ENCODE measurements around the gene ABHD5. TPM values are rescaled to one million over a fixed set of nuclear protein-coding genes. Genes with fewer than 3 reads are reported as not detected.
A peak's percentile ranks its signal among the peaks of the same experiment; 100 is the strongest.

The ABHD5 gene
- total RNA-seq, 1 donor from 2014 or later, result 59.2 TPM

DNA sequence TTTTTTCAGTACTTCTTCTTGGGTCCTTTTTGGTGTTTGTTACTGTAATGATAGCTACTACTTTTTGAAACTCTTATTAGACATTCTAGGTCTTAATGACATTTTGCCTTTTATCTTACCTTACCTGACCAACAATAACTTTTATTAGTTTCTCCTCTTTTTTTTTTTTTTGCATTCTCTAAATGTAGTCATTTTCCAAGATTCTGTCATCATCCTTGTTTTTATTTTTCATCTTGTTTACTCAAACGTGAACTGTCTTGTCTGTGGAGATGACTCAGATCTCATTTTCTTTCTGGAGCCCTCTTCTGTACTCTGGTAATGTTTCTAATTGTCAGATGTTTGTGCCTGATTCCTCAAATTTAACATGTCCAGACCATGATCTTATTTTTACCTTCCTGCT is 2.9 kb downstream of the ABHD5 start:
- DNase-seq (no peak), ATAC-seq (no peak)
- Histone ChIP-seq H3K27me3 (ENCODE audit: low read depth) (no peaks in the 10 kb centered on the region), H3K9me3 (no peaks in the 10 kb centered on the region), H3K27ac (no peak overlapping the region), H3K4me1 (peaks cover 59% of the 10 kb centered on the region), H3K36me3 (no peaks in the 10 kb centered on the region), H3K4me3 (no peak overlapping the region)
- intact Hi-C loops (cut with DNase I), result no loop called here
- TF ChIP-seq, protein P1, sequence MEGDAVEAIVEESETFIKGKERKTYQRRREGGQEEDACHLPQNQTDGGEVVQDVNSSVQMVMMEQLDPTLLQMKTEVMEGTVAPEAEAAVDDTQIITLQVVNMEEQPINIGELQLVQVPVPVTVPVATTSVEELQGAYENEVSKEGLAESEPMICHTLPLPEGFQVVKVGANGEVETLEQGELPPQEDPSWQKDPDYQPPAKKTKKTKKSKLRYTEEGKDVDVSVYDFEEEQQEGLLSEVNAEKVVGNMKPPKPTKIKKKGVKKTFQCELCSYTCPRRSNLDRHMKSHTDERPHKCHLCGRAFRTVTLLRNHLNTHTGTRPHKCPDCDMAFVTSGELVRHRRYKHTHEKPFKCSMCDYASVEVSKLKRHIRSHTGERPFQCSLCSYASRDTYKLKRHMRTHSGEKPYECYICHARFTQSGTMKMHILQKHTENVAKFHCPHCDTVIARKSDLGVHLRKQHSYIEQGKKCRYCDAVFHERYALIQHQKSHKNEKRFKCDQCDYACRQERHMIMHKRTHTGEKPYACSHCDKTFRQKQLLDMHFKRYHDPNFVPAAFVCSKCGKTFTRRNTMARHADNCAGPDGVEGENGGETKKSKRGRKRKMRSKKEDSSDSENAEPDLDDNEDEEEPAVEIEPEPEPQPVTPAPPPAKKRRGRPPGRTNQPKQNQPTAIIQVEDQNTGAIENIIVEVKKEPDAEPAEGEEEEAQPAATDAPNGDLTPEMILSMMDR (IDR thresholded peaks at IDR 0.05), result no peak

DNA sequence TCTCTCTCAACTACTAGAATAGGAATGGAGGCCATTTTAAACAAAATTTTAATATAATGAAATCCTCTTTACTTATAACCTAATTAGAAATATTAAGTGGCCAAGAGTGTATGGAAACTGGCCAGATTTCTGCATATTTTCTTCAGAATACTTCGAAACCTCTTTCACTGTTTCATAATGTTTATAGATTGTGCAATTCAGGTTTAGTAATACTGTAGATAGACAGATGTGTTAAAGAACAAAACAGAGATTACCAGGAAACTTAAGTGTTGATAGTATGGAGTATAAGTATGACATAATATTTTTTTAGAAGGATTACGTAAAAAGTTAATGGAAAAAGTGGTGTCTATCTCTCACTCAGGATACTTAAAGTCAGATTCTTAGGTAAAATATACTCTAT is 4.7 kb downstream of the ABHD5 start:
- Histone ChIP-seq H3K4me1 (peaks cover 53% of the 10 kb centered on the region), H3K36me3 (peaks cover 8% of the 10 kb centered on the region), H3K9me3 (no peaks in the 10 kb centered on the region), H3K27ac (peak overlapping the region; percentile 55), H3K27me3 (ENCODE audit: low read depth) (no peaks in the 10 kb centered on the region), H3K4me3 (no peak overlapping the region)
- DNase-seq (no peak), ATAC-seq (no peak)
- TF ChIP-seq, protein P1 (IDR thresholded peaks at IDR 0.05), result no peak
- intact Hi-C loops (cut with DNase I), result no loop called here

DNA sequence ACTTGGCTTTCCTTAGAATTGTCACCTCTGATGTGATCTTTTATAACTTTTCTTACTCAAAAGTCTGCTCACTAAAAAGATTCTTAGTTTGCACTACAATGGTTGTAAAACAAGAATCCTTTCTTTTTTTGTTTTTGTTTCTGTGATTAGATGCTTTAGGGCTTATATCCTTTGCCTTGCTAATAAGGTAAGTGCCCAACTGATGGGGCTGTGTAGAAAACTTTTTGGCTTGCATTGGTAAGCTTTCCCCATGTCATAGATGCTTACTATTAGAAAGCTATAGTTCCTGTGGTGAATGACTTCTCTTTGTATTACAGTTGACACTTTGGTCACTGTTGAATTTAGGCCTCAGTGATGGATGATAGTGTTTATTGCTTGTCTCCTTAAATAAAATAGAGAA is 5.1 kb downstream of the ABHD5 start:
- peaks cover 8% of the 10 kb centered on the region for H3K36me3 ChIP-seq
- intact Hi-C loops (cut with DNase I), result no loop called here
- H3K4me1 ChIP-seq, result peaks cover 52% of the 10 kb centered on the region
- no peaks in the 10 kb centered on the region for H3K27me3 ChIP-seq (ENCODE audit: low read depth)
- no peak overlapping the region for H3K4me3 ChIP-seq
- TF ChIP-seq, protein P1 (IDR thresholded peaks at IDR 0.05), result no peak
- no peaks in the 10 kb centered on the region for H3K9me3 ChIP-seq
- no peak for ATAC-seq
- H3K27ac ChIP-seq, result peak overlapping the region; percentile 55
- no peak for DNase-seq

DNA sequence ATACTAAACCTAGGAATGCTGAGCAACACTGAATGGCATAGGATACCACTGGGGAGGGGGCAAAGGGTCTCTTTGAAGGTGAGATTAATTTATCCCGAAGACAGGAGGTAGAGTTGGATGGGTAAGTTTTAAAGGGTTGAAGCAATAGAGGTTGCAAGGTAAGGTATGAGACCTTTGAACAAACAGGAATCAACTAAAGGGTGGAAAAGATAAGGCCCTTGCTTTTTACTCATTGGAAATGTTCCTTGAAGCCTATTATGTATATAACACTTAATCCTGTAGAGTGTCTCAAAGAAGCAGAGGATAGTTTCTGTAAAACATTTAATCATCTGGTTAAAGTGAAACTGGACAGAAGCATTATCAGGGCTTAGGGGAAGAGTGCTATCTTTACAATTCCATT is 5.7 kb downstream of the ABHD5 start:
- no peak for DNase-seq
- Histone ChIP-seq H3K4me3 (no peak overlapping the region), H3K27ac (peak overlapping the region; percentile 55), H3K36me3 (peaks cover 10% of the 10 kb centered on the region), H3K4me1 (peaks cover 52% of the 10 kb centered on the region), H3K9me3 (no peaks in the 10 kb centered on the region), H3K27me3 (ENCODE audit: low read depth) (no peaks in the 10 kb centered on the region)
- intact Hi-C loops (cut with DNase I), result no loop called here
- no peak for ATAC-seq
- TF ChIP-seq, protein P1 (IDR thresholded peaks at IDR 0.05), result no peak

DNA sequence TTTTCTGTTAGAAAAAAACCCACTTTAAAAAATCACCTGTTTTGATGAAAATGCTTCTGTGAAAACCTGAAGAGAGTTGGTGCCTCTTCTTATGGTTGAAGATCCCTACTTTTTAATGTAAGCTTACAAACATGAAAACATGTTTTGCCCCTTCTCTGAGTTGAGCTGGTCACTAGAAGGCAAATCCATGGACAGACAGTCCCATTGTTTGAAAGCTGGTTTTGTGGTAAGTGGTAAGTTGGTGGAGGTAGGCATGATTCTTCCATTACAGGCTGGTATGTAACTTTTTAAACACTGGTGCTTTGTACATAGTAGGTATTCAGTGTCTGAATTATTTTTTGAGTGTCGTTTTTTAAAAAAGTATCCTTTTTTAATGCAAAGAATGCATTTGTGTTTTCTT is 6.1 kb downstream of the ABHD5 start:
- intact Hi-C loops (cut with DNase I), result no loop called here
- Histone ChIP-seq H3K27me3 (ENCODE audit: low read depth) (no peaks in the 10 kb centered on the region), H3K36me3 (peaks cover 14% of the 10 kb centered on the region), H3K4me3 (no peak overlapping the region), H3K27ac (no peak overlapping the region), H3K9me3 (no peaks in the 10 kb centered on the region), H3K4me1 (peaks cover 49% of the 10 kb centered on the region)
- TF ChIP-seq, protein P1 (IDR thresholded peaks at IDR 0.05), result no peak
- ATAC-seq, result no peak
- DNase-seq, result no peak

DNA sequence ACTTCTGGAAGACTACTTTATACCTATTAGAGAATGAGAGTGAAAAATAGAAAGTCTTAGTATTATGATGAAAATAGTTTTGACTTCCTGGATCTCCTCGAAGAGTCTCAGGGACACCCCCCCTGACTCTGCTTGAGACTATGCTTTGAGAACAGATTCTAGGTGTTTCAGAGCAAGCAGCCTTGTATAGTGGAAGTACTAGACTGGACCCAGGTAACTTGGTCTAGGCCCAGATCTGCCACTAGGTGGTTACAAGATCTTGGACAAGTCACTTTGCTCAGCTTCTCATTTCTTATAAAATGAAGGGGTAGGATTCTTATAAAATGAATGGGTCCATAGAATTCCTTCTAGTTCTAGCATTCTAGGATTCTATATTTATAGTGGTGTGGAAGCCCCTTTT is 9.1 kb downstream of the ABHD5 start:
- H3K4me3 ChIP-seq, result no peak overlapping the region
- no peak overlapping the region for H3K27ac ChIP-seq
- ATAC-seq, result no peak
- TF ChIP-seq, protein P1 (IDR thresholded peaks at IDR 0.05), result peak; percentile 15
- no peak for DNase-seq
- H3K9me3 ChIP-seq, result no peaks in the 10 kb centered on the region
- H3K27me3 ChIP-seq (ENCODE audit: low read depth), result no peaks in the 10 kb centered on the region
- intact Hi-C loops (cut with DNase I), result no loop called here
- peaks cover 23% of the 10 kb centered on the region for H3K4me1 ChIP-seq
- peaks cover 42% of the 10 kb centered on the region for H3K36me3 ChIP-seq
